ENCODE data around the gene MID1. TPM values are rescaled to one million over a fixed set of nuclear protein-coding genes. Genes with fewer than 3 reads are reported as not detected.

The MID1 gene
- total RNA-seq, 1 donor from 2014 or later: 7.0 TPM

DNA sequence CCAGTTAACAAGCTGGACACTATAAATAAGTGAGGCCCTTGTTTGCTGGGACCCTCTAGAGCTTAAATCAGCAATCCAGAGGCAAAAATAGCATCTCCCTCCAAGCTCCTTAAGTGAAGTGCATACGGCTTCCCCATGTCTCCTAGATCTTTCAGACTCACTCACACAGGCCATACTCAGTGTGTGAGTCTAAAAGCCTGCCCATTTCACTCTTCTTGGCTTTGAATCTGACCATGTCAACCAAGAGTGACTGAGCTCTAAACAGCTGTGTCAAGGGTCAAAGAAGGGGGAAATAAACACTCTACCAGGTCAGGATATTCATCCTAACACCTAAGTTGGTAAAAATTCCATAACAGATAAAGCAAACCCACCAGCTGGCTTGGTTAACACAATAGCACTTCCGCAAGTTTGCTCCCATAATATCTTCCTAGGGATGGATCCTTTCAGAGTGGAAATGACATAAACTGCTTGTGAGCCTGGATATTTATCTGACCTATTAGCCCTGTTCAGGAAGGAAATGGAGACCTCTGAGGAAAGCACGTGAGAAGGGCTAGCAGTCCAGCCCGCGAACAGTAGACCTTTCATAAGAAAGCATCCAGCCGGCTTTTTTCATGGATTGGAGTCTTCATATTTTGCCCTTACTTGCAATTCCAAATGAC is 65.6 kb downstream of the MID1 start:
- no peak for DNase-seq (ENCODE audit: missing footprints)
- ATAC-seq: peak; percentile 28
- intact Hi-C loops (cut with DNase I): no loop called here

DNA sequence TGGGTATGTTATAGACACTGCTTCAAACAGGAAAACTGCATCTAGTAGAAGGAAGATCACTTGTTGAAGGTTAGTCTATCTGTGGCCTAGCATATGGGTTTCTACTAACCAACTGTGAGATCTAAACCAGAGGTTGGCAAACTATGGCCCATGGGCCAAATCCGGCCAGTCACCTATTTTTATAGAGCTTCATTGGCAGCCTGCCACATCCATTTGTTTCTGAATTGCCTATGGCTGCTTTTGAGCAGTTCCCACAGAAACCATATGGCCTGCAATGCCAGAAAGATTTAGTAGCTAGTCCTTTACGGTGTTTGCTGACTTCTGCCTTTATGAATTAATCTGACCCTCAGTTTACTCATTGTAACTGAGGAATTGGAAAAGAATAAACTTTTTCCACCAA is 71.1 kb downstream of the MID1 start:
- intact Hi-C loops (cut with DNase I): no loop called here
- no peak for DNase-seq (ENCODE audit: missing footprints)
- ATAC-seq: no peak

GRCh38 chrX:10548688-10549087 is 71.7 kb downstream of the MID1 start:
- ATAC-seq (no peak), DNase-seq (ENCODE audit: missing footprints) (no peak)
- intact Hi-C loops (cut with DNase I): no loop called here

DNA sequence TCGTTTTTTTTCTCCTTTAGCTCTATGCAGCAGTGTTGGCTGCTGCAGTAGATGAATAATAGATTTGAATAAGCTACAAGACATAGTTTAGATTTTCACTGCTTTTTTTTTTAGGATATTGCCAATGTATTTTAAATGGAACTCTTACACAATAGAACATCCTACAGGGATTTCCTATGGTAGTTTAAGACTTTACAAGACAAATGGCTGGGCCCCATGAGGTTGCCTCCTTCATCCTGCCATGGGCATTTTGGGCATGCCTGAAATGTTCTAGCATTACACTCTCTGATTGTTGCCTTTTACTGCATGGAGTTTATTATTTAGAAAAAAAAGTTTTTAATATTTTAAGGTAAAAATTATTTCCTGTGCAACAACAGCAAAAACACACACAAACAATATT is 74.5 kb downstream of the MID1 start:
- DNase-seq (ENCODE audit: missing footprints) (no peak), ATAC-seq (no peak)

GRCh38 chrX:10542586-10542985 is 77.8 kb downstream of the MID1 start:
- intact Hi-C loops (cut with DNase I): no loop called here
- ATAC-seq (no peak), DNase-seq (ENCODE audit: missing footprints) (no peak)

More for the DNA sequence above, 74.5 kb downstream of the MID1 start:
- intact Hi-C loops (cut with DNase I): no loop called here

DNA sequence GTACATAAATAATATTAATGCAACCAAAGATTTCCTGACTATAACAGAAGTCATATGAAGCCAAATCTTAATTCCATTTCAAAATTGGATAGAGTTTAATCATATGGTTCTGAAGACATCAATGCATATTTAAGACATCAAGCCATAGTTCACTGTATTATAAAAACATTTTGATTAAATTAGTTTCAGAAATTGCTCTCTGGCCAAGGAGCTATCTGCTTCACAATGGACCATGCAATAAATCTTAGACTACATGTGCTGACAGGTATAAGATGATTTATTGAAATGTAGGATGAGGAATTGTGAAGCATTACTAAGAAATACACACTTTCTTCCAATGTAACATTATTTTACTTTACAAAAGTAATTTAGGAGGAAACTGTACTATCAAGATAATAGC is 81.6 kb downstream of the MID1 start:
- intact Hi-C loops (cut with DNase I): no loop called here

GRCh38 chrX:10537308-10537707 is 83.1 kb downstream of the MID1 start:
- ATAC-seq: no peak
- DNase-seq (ENCODE audit: missing footprints): no peak
- intact Hi-C loops (cut with DNase I): no loop called here

More for the DNA sequence above, 81.6 kb downstream of the MID1 start:
- DNase-seq (ENCODE audit: missing footprints) (no peak), ATAC-seq (no peak)

- DNase-seq (ENCODE audit: missing footprints) (no peak), ATAC-seq (no peak)
- intact Hi-C loops (cut with DNase I): no loop called here
These were observed 83.6 kb downstream of the MID1 start for GRCh38 chrX:10536744-10537143.

- ATAC-seq: no peak
- intact Hi-C loops (cut with DNase I): no loop called here
These were observed 85.8 kb downstream of the MID1 start for GRCh38 chrX:10534611-10535010.

DNA sequence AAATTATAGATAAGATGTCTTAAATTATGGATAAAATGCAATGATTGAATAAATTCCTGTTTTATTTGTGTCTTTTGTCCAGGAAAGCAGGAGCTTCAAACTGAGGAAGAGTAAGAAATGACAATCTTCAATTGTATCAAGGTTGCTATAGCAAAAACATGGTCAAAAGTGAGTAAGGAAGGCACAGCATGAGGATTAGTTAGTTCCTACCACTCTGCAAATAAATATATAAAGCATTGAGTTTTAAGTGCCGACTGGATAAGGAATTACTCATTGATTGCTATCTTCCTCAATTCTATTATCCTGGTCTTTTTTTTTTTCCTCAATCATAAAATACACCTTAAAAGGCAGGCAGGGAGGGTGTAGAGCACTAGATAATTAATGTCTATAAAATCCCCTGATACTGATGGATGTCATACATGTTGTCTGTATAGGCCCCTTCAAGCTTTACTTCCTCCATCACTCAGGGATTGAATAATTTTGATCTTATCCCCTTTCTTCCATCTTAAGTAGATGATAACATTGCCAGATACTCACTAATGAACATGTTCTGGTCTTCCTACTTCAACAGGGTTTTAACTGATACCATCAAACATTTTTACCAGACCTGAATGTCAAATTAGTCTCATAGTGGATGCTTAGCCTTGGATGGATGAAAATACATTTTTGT is 86.6 kb downstream of the MID1 start:
- ATAC-seq: no peak

More at GRCh38 chrX:10534611-10535010, 85.8 kb downstream of the MID1 start:
- no peak for DNase-seq (ENCODE audit: missing footprints)

GRCh38 chrX:10531927-10532326 is 88.5 kb downstream of the MID1 start:
- ATAC-seq: no peak

More for the DNA sequence above, 86.6 kb downstream of the MID1 start:
- intact Hi-C loops (cut with DNase I): no loop called here
- no peak for DNase-seq (ENCODE audit: missing footprints)

GRCh38 chrX:10529344-10529743 is 91.0 kb downstream of the MID1 start:
- intact Hi-C loops (cut with DNase I): no loop called here
- DNase-seq (ENCODE audit: missing footprints) (no peak), ATAC-seq (peak; percentile 37)

More at GRCh38 chrX:10531927-10532326, 88.5 kb downstream of the MID1 start:
- intact Hi-C loops (cut with DNase I): no loop called here
- no peak for DNase-seq (ENCODE audit: missing footprints)

- intact Hi-C loops (cut with DNase I): no loop called here
- DNase-seq (ENCODE audit: missing footprints) (no peak), ATAC-seq (no peak)
These were observed 93.9 kb downstream of the MID1 start for GRCh38 chrX:10526451-10526850.

DNA sequence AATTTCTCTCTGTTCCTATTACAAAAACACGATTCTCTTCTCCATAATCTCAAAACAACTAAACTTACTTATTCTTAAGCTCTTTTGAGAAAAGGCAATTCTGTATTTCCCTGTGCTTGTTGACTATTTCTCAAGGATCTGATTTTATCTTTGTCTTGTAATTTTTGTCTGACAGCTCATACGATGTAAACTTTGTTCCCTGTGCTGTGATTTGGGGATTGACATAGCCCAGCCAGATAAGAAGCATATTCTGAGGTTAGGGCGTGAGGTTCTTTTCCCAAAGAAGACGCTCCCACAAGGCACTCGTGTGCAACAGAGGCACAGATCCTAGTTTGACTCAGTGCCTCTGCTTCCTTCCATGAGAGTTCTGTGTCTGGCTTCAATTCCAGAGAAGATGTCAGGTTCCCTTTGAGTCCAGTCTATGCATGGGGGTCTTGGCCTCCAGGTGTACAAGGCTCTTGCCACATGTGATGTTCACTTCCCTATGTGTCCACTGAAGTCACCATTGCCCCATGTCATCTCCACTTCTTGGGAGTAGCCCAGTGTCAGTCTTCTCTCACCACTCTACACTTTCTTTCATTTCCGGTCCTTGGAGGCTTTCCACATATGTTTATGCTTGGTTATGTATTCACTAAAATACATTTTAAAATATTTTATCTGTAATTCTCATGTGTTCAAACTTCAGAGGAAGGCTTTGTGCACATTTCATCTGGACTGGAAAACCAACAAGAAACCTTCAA is 94.8 kb downstream of the MID1 start:
- intact Hi-C loops (cut with DNase I): no loop called here
- ATAC-seq (no peak), DNase-seq (ENCODE audit: missing footprints) (no peak)

DNA sequence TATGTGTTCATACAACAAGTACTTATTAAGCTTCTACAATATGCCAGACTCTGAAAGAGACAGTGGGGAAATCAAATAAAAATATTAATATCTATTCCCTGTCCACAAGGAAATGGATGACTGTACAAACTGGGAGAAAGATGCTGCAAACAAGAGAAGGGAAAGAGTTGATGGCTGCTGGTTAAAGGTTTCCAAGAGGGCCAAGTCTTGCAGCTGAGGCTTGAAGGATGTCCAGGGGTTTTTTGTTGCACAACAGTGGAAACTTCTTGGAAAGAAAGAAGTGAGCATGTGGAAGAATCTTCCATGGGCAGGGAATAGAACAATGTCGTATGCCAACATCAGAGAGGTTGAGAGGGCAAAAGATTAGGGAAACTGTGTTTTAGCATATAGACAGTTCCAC is 95.8 kb downstream of the MID1 start:
- ATAC-seq (peak; percentile 62), DNase-seq (ENCODE audit: missing footprints) (no peak)
- intact Hi-C loops (cut with DNase I): no loop called here

DNA sequence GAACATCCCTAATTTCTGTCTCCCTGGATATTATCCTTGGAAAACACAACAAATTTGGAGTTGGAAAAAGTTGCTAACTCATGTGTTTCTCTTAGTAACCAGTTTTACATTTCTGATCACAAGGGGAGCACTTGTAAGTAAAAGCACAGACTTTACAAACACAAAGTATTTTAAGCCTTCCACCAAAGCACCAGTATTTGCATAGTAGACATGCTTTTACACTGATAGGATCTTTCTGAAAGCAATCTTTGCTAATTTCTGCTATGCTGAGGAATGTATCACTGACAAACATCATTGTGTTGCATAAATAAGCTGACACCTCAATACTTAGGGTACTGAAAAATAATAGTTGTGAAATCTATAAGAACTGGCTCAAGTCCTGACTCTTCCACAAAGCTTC is 100.6 kb downstream of the MID1 start:
- intact Hi-C loops (cut with DNase I): no loop called here
- no peak for ATAC-seq
- no peak for DNase-seq (ENCODE audit: missing footprints)

GRCh38 chrX:10519278-10519677 is 101.1 kb downstream of the MID1 start:
- no peak for ATAC-seq
- no peak for DNase-seq (ENCODE audit: missing footprints)
- intact Hi-C loops (cut with DNase I): no loop called here

- intact Hi-C loops (cut with DNase I): no loop called here
- DNase-seq (ENCODE audit: missing footprints): no peak
- peak; percentile 44 for ATAC-seq
These were observed 102.3 kb downstream of the MID1 start for GRCh38 chrX:10518073-10518472.

- DNase-seq (ENCODE audit: missing footprints) (no peak), ATAC-seq (no peak)
- intact Hi-C loops (cut with DNase I): no loop called here
These were observed 103.5 kb downstream of the MID1 start for GRCh38 chrX:10516781-10517322.

DNA sequence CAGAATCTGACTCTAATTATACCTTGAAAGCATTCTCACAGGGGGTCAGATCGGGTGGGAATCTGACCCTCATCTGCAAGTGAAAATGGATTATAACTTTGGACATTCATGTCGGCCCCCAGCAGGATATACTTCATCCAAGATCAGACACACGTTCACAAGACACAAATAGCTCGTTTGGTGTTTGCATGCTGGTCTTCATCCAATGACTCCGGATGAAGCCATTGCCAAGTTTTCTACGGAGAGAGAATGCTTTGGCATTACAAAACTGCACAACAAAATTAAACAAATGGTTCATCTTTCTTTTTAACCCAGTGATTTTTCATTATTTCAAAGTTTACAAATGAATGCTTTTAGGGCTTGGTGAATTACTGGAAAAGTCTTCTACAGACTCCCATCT is 105.5 kb downstream of the MID1 start:
- ATAC-seq (no peak), DNase-seq (ENCODE audit: missing footprints) (no peak)
- intact Hi-C loops (cut with DNase I): no loop called here
